ENCODE results near the gene VAV3. TPM values are rescaled to one million over a fixed set of nuclear protein-coding genes. Genes with fewer than 3 reads are reported as not detected.

VAV3 gene
- total RNA-seq, 1 experiment from 2014 or later = 38.2 TPM

DNA sequence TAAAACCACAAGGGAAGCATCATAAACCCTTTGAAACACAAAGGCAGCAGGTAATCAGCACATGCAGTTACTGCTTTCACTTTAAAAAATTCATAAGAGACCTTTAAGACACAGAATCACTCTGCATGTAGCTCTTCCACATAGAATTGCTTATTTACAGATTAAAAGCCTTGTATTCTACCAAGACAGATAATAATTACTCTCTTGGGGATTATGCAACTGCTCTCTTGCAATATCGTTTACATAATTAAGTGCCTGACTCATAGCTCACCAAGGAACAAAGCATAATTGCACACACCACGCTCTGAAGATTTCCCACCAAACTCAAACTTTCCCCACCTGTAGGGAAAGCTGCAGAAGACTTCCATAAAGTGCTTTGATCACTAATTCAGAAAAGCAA lies 87.9 kb downstream of the VAV3 start:
- H3K4me1 Mint-ChIP-seq (ENCODE audit: low read depth, unreplicated experiment) = peaks cover 9% of the 10 kb centered on the region
- H3K4me3 Mint-ChIP-seq (ENCODE audit: low read depth, unreplicated experiment) = no peak overlapping the region
- BruUV-seq (replicated peaks) = no TSS peak
- no peak overlapping the region for H3K27ac Mint-ChIP-seq (ENCODE audit: unreplicated experiment)
- no peak for DNase-seq
- CTCF ChIA-PET = no interaction called here
- intact Hi-C loops (cut with micrococcal nuclease; ENCODE audit: unreplicated experiment) = loop anchor here (10.0 kb wide), 2 partner anchors 58 to 248 kb away; no protein-coding TSS in a partner anchor
- no peaks in the 10 kb centered on the region for H3K36me3 Mint-ChIP-seq (ENCODE audit: insufficient read depth, unreplicated experiment)
- no peaks in the 10 kb centered on the region for H3K9me3 Mint-ChIP-seq (ENCODE audit: low read depth, unreplicated experiment)
- H3K27me3 Mint-ChIP-seq (ENCODE audit: unreplicated experiment) = peaks cover 12% of the 10 kb centered on the region
- no peak for TF ChIP-seq CTCF (IDR thresholded peaks at IDR 0.05; ENCODE audit: unreplicated experiment)

DNA sequence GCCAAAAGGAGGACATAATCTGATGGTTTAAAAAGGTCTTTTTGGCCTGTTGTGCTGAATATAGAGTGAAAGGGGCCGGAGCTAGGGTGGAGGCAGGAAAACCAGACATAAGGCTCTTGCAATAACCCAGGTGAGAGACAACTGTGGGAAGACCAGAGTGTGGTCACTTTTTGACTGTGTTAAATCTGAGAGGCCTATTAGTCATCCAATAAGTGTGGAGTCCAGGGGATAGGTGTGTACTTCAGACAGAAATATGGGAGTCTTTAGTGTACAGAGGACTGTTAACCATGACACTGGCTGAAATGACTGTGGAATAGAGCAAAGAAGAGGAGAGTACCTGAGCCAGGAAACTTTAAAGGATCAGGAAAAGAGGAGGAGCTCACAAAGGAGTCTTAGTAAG lies 89.3 kb downstream of the VAV3 start:
- Mint-ChIP-seq H3K36me3 (ENCODE audit: insufficient read depth, unreplicated experiment) (no peaks in the 10 kb centered on the region), H3K4me3 (ENCODE audit: low read depth, unreplicated experiment) (no peak overlapping the region), H3K27ac (ENCODE audit: unreplicated experiment) (no peak overlapping the region), H3K4me1 (ENCODE audit: low read depth, unreplicated experiment) (peaks cover 9% of the 10 kb centered on the region), H3K9me3 (ENCODE audit: low read depth, unreplicated experiment) (no peaks in the 10 kb centered on the region), H3K27me3 (ENCODE audit: unreplicated experiment) (peaks cover 18% of the 10 kb centered on the region)
- intact Hi-C loops (cut with micrococcal nuclease; ENCODE audit: unreplicated experiment) = loop anchor here (10.0 kb wide), 2 partner anchors 59 to 249 kb away; no protein-coding TSS in a partner anchor
- TF ChIP-seq CTCF (IDR thresholded peaks at IDR 0.05; ENCODE audit: unreplicated experiment) = no peak
- CTCF ChIA-PET = no interaction called here
- no TSS peak for BruUV-seq (replicated peaks)
- no peak for DNase-seq

GRCh38 chr1:107874221-107874620 lies 90.8 kb downstream of the VAV3 start:
- no TSS peak for BruUV-seq (replicated peaks)
- Mint-ChIP-seq H3K27ac (ENCODE audit: unreplicated experiment) (no peak overlapping the region), H3K4me1 (ENCODE audit: low read depth, unreplicated experiment) (peaks cover 9% of the 10 kb centered on the region), H3K36me3 (ENCODE audit: insufficient read depth, unreplicated experiment) (no peaks in the 10 kb centered on the region), H3K27me3 (ENCODE audit: unreplicated experiment) (peaks cover 32% of the 10 kb centered on the region), H3K4me3 (ENCODE audit: low read depth, unreplicated experiment) (no peak overlapping the region), H3K9me3 (ENCODE audit: low read depth, unreplicated experiment) (no peaks in the 10 kb centered on the region)
- CTCF ChIA-PET = interaction anchor here (0.6 kb wide), 1 partner anchor 435 kb away, joined by 4 read pairs; no protein-coding TSS in a partner anchor
- TF ChIP-seq CTCF (IDR thresholded peaks at IDR 0.05; ENCODE audit: unreplicated experiment) = no peak
- no peak for DNase-seq
- intact Hi-C loops (cut with micrococcal nuclease; ENCODE audit: unreplicated experiment) = loop anchor here (10.0 kb wide), 2 partner anchors 61 to 251 kb away; no protein-coding TSS in a partner anchor

DNA sequence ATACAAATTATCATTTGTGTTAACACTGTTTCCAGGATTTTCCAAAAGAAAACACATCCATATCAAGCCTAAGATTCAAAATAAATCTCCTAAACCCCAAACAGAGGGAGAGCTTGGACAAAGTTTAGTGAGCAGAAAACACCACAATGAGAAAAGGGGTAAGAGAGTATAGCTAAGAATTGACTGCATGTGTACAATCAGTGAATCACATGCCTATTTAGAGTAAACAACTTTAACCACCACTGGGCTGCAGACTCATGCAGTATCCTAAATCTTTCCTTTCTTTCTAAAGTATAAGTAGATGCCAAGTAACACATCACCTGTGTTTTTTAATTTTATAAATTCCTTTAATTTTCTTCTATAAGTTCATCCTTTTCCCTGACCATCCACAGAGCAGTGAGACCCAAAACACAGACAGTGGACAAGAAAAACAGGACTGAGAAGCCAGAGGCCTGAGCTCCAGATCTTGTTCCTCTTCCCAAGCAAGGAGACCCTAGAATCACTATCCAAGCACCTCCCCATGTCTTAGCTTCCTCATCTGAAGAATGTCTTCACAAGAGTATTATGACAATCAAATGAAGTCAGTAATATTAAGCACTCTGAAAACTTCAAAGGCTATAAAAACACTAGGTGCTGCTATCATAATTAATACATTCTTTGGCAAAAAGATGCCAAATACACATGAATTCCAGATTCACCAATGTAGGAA lies 93.1 kb downstream of the VAV3 start:
- H3K36me3 Mint-ChIP-seq (ENCODE audit: insufficient read depth, unreplicated experiment) = no peaks in the 10 kb centered on the region
- DNase-seq = no peak
- CTCF ChIA-PET = no interaction called here
- H3K4me1 Mint-ChIP-seq (ENCODE audit: low read depth, unreplicated experiment) = no peaks in the 10 kb centered on the region
- no peak for TF ChIP-seq CTCF (IDR thresholded peaks at IDR 0.05; ENCODE audit: unreplicated experiment)
- peaks cover 48% of the 10 kb centered on the region for H3K27me3 Mint-ChIP-seq (ENCODE audit: unreplicated experiment)
- H3K9me3 Mint-ChIP-seq (ENCODE audit: low read depth, unreplicated experiment) = no peaks in the 10 kb centered on the region
- H3K4me3 Mint-ChIP-seq (ENCODE audit: low read depth, unreplicated experiment) = no peak overlapping the region
- no peak overlapping the region for H3K27ac Mint-ChIP-seq (ENCODE audit: unreplicated experiment)
- intact Hi-C loops (cut with micrococcal nuclease; ENCODE audit: unreplicated experiment) = loop anchor here (10.0 kb wide), 2 partner anchors 63 to 253 kb away; no protein-coding TSS in a partner anchor
- BruUV-seq (replicated peaks) = no TSS peak

Data from Calu3 (cell line).